WTC11 (cell line): ENCODE results near the gene SBNO2. TPM values are rescaled to one million over a fixed set of nuclear protein-coding genes. Genes with fewer than 3 reads are reported as not detected.

Source experiments
- ATAC-seq: fragments of 200-7000 bp; cut with Tn5 transposase; 2 replicates; pipeline ENCODE4 v1.10.0; 2021; ENCODE audit warnings: mild to moderate bottlenecking, moderate library complexity
- CTCF ChIA-PET: fragments of 300-600 bp; sonication (Branson Sonifier 250); formaldehyde crosslinking; loops from one replicate; lab custom pipeline; 2021; ENCODE audit warnings: antibody characterized with exemption; lab: Charles Lee
- POLR2A ChIA-PET: fragments of 350-600 bp; sonication (Branson Sonifier 250); formaldehyde crosslinking; loops from one replicate; lab custom pipeline; 2021; ENCODE audit warnings: antibody characterized with exemption; lab: Charles Lee
- DNase-seq: peaks from one replicate; pipeline ENCODE4 v3.0.0; 2021; ENCODE audit warnings: low spot score
- H3K27ac Mint-ChIP-seq: 2 replicates; pipeline ENCODE4 v1.8.0; 2021; ENCODE audit warnings: mixed read lengths
- H3K27me3 Mint-ChIP-seq: 2 replicates; pipeline ENCODE4 v1.8.0; 2021; ENCODE audit warnings: low read depth, mild to moderate bottlenecking, moderate library complexity, mixed read lengths
- H3K36me3 Mint-ChIP-seq: 2 replicates; pipeline ENCODE4 v1.8.0; 2021; ENCODE audit warnings: mixed read lengths
- H3K4me1 Mint-ChIP-seq: 2 replicates; pipeline ENCODE4 v1.8.0; 2022; ENCODE audit warnings: mixed read lengths
- H3K4me3 Mint-ChIP-seq: 2 replicates; pipeline ENCODE4 v1.8.0; 2021; ENCODE audit warnings: mild to moderate bottlenecking, moderate library complexity, mixed read lengths
- H3K9me3 Mint-ChIP-seq: 2 replicates; pipeline ENCODE4 v1.8.0; 2021; ENCODE audit warnings: mixed read lengths
- AFF4 ChIP-seq: sonication (generic); formaldehyde crosslinking; IDR thresholded peaks from 2 replicates; pipeline ENCODE4 v1.8.1; 2023; ENCODE audit warnings: mild to moderate bottlenecking, missing genetic modification reagents, borderline replicate concordance
- ARID4B ChIP-seq: sonication (generic); formaldehyde crosslinking; IDR thresholded peaks from 2 replicates; pipeline ENCODE4 v1.8.0; 2023; ENCODE audit warnings: missing genetic modification reagents, mild to moderate bottlenecking, borderline replicate concordance
- ATF1 ChIP-seq: sonication (generic); formaldehyde crosslinking; IDR thresholded peaks from 2 replicates; pipeline ENCODE4 v1.8.1; 2023; ENCODE audit warnings: mild to moderate bottlenecking, moderate library complexity, missing genetic modification reagents
- ATF2 ChIP-seq: sonication (generic); formaldehyde crosslinking; IDR thresholded peaks from 2 replicates; pipeline ENCODE4 v1.8.1; 2022; ENCODE audit warnings: low read depth, missing genetic modification reagents, borderline replicate concordance
- FOXK1 ChIP-seq: sonication (generic); formaldehyde crosslinking; IDR thresholded peaks from 2 replicates; pipeline ENCODE4 v1.8.0; 2022; ENCODE audit warnings: mild to moderate bottlenecking, moderate library complexity, missing genetic modification reagents
- FOXP1 ChIP-seq: sonication (generic); formaldehyde crosslinking; IDR thresholded peaks from 2 replicates; pipeline ENCODE4 v1.8.0; 2022; ENCODE audit warnings: missing genetic modification reagents, mild to moderate bottlenecking, moderate library complexity, borderline replicate concordance
- FOXP4 ChIP-seq: sonication (generic); formaldehyde crosslinking; IDR thresholded peaks from 2 replicates; pipeline ENCODE4 v1.8.0; 2022; ENCODE audit warnings: mild to moderate bottlenecking, missing genetic modification reagents
- HMGA2 ChIP-seq: fragments of 250-450 bp; sonication (Bioruptor Pico); IDR thresholded peaks from 2 replicates; pipeline ENCODE4 v1.4.0; 2021; ENCODE audit warnings: mild to moderate bottlenecking, moderate library complexity
- MLX ChIP-seq: sonication (generic); formaldehyde crosslinking; IDR thresholded peaks from 2 replicates; pipeline ENCODE4 v1.8.1; 2023; ENCODE audit warnings: mild to moderate bottlenecking, missing genetic modification reagents, moderate library complexity
- NFE2L1 ChIP-seq: sonication (generic); formaldehyde crosslinking; IDR thresholded peaks from 2 replicates; pipeline ENCODE4 v1.8.1; 2023; ENCODE audit warnings: missing genetic modification reagents
- NR1H2 ChIP-seq: sonication (generic); formaldehyde crosslinking; IDR thresholded peaks from 2 replicates; pipeline ENCODE4 v1.9.0; 2021; ENCODE audit warnings: mild to moderate bottlenecking, moderate library complexity, missing genetic modification reagents
- ZNF121 ChIP-seq: sonication (generic); formaldehyde crosslinking; IDR thresholded peaks from 2 replicates; pipeline ENCODE4 v1.8.0; 2023; ENCODE audit warnings: missing genetic modification reagents
- ZNF281 ChIP-seq: sonication (generic); formaldehyde crosslinking; IDR thresholded peaks from 2 replicates; pipeline ENCODE4 v1.8.0; 2023; ENCODE audit warnings: mild to moderate bottlenecking, missing genetic modification reagents
- total RNA-seq: library from RNA; stranded (reverse); gene quantifications from 3 replicates; pipeline ENCODE4 v1.2.3, GENCODE V29; 2021
- TF ChIP-seq, protein P1 (sequence below): fragments of 250-450 bp; sonication (Bioruptor Pico); conservative IDR thresholded peaks from 2 replicates; pipeline ENCODE4 v1.9.0; 2021; ENCODE audit warnings: mild to moderate bottlenecking

The SBNO2 gene
- total RNA-seq, 1 experiment from 2014 or later = 57.3 TPM

DNA sequence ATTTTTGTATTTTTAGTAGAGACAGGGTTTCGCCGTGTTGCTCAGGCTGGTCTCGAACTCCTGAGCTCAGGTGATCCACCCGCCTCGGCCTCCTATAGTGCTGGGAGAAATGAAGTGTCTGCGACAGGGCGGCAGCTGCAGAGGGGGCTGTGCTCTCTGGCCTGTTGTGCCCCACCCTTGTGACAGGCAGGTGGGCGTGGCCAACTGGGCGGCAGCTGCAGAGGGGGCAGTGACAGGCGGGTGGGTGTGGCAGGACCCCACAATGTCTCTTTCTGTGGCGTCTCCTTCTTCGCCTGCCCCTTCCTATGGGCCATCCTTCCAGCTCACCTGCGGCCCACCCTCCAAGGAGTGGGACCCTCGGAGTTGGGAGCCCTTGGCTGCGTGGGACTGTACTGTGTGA, 43.3 kb upstream of the SBNO2 start:
- Mint-ChIP-seq H3K36me3 (peaks cover 7% of the 10 kb centered on the region), H3K27me3 (no peaks in the 10 kb centered on the region), H3K9me3 (no peaks in the 10 kb centered on the region), H3K27ac (peak overlapping the region; percentile 78)
- DNase-seq = peak; percentile 65
- TF ChIP-seq ATF1 (CRISPR knock-in tag) (no peak), NR1H2 (CRISPR knock-in tag) (no peak)
- TF ChIP-seq, protein P1, sequence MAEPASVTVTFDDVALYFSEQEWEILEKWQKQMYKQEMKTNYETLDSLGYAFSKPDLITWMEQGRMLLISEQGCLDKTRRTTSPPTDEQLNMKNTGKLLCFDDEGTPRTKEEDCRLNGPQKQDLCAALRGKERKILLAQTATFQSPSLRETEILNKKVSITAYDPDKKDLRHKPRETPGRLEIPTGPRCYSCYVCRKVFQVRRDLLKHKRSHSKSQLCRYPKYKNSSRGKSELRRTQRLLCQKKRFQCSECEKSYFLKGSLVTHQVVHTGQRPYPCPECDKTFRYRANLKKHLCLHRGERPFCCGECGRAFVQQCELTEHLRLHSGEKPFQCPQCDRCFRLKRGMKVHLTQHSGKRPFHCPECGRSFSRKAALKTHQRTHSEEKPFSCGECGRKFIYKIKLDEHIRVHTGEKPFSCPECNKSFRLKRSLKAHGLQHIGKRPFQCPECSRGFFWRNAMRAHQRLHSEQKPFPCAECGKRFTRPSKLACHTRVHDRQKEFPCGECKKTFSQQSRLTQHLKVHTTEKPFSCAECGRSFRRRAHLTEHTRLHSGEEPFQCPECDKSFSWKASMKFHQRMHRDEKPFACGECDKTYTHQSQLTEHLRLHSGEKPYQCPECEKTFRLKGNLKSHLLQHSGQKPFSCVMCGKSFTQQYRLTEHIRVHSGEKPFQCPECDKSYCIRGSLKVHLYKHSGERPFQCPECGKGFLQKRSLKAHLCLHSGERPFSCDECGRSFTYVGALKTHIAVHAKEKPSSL (CRISPR knock-in tag) = no peak
- TF ChIP-seq, all 79 proteins: peak for 0
- CTCF ChIA-PET = interaction anchor here (0.6 to 2.6 kb wide), 33 partner anchors 8 to 299 kb away, joined by 3 to 28 read pairs (median 4); partner anchors contain the start of genes ABCA7, ATP5F1D, CBARP and CIRBP
- POLR2A ChIA-PET = interaction anchor here (0.6 to 1.2 kb wide), 4 partner anchors 56 to 196 kb away, joined by 3 to 6 read pairs (median 3); no protein-coding TSS in a partner anchor
- ATAC-seq = peak; percentile 48
- Mint-ChIP-seq H3K4me3 (no peak overlapping the region), H3K4me1 (peaks cover 28% of the 10 kb centered on the region)

- H3K27ac Mint-ChIP-seq = peak overlapping the region; percentile 80; the same call in 1 of the 2 replicates
- H3K36me3 Mint-ChIP-seq = peaks cover 8% of the 10 kb centered on the region
- no peaks in the 10 kb centered on the region for H3K9me3 Mint-ChIP-seq
- DNase-seq (no peak), ATAC-seq (no peak)
- H3K4me1 Mint-ChIP-seq = peaks cover 29% of the 10 kb centered on the region
- no peaks in the 10 kb centered on the region for H3K27me3 Mint-ChIP-seq
- POLR2A ChIA-PET = interaction anchor here (1.2 kb wide), 1 partner anchor 134 kb away, joined by 3 read pairs; no protein-coding TSS in a partner anchor
- H3K4me3 Mint-ChIP-seq = no peak overlapping the region
- CTCF ChIA-PET = interaction anchor here (0.6 to 2.6 kb wide), 21 partner anchors 9 to 983 kb away, joined by 3 to 28 read pairs (median 3); partner anchors contain the start of genes ATP5F1D, CBARP, CIRBP and SBNO2
- TF ChIP-seq FOXK1 (CRISPR knock-in tag) (no peak), FOXP1 (CRISPR knock-in tag) (no peak), AFF4 (no peak), ZNF281 (CRISPR knock-in tag) (no peak), MLX (no peak), FOXP4 (no peak), ZNF121 (CRISPR knock-in tag) (no peak), HMGA2 (no peak), ARID4B (CRISPR knock-in tag) (no peak), NFE2L1 (CRISPR knock-in tag) (no peak), ATF2 (no peak)
Observed at GRCh38 chr19:1216756-1217155, 42.7 kb upstream of the SBNO2 start.
